Lower leg skin (tissue), 3 donors: ENCODE measurements around the gene CWF19L1.

Experiments used
- CTCF ChIP-seq, 3 donors: fragments of 450-650 bp; IDR thresholded peaks; one replicate each; pipeline ENCODE4 v1.5.1; 2016; ENCODE audit warnings: antibody characterized with exemption in 3 of 3, mild to moderate bottlenecking in 3 of 3, moderate library complexity in 2 of 3
- POLR2A ChIP-seq, 2 donors: fragments of 450-650 bp; IDR thresholded peaks; one replicate each; pipeline ENCODE4 v1.6.1; 2016 to 2017; ENCODE audit warnings: antibody characterized with exemption in 2 of 2, mild to moderate bottlenecking in 1 of 2, moderate library complexity in 1 of 2

- TF ChIP-seq CTCF (IDR thresholded peaks at IDR 0.05) (no peak), POLR2A (IDR thresholded peaks at IDR 0.05) (no peak)
Measured at GRCh38 chr10:100208276-100208675, 59.2 kb downstream of the CWF19L1 start.
